Nephron (organoid): ENCODE data around the gene GPR25.

Experiments
- H3K27ac Mint-ChIP-seq, 3 experiments: 2 replicates each; pipeline ENCODE4 v1.8.0; 2020; ENCODE audit warnings: mixed read lengths in 3 of 3, mild to moderate bottlenecking in 2 of 3, moderate library complexity in 1 of 3
- H3K27me3 Mint-ChIP-seq: 2 replicates; pipeline ENCODE4 v1.8.0; 2021; ENCODE audit warnings: low read depth, mild to moderate bottlenecking, moderate library complexity, mixed read lengths
- H3K36me3 Mint-ChIP-seq: 2 replicates; pipeline ENCODE4 v1.8.0; 2020; ENCODE audit warnings: low read depth, mixed read lengths
- H3K4me1 Mint-ChIP-seq: 2 replicates; pipeline ENCODE4 v1.8.0; 2020; ENCODE audit warnings: mixed read lengths
- H3K4me3 Mint-ChIP-seq, 3 experiments: 2 replicates each; pipeline ENCODE4 v1.8.0; 2020; ENCODE audit warnings: mild to moderate bottlenecking in 3 of 3, mixed read lengths in 3 of 3, moderate library complexity in 2 of 3
- H3K9me3 Mint-ChIP-seq: 2 replicates; pipeline ENCODE4 v1.8.0; 2020; ENCODE audit warnings: mixed read lengths
- CTCF ChIP-seq, 3 experiments: fragments of 200-600 bp; sonication (generic); IDR thresholded peaks; one replicate each; pipeline ENCODE4 v1.5.0; 2021; ENCODE audit warnings: antibody characterized with exemption in 3 of 3; ENCODE audit not compliant: unreplicated experiment in 3 of 3

The GPR25 gene

GRCh38 chr1:200873671-200874397 lies 1.1 kb downstream of the GPR25 start:
- peaks cover 16% of the 10 kb centered on the region for H3K27me3 Mint-ChIP-seq
- H3K4me3 Mint-ChIP-seq, result no peak overlapping the region
- no peaks in the 10 kb centered on the region for H3K9me3 Mint-ChIP-seq
- no peaks in the 10 kb centered on the region for H3K36me3 Mint-ChIP-seq
- no peak overlapping the region for H3K27ac Mint-ChIP-seq
- no peak for TF ChIP-seq CTCF (IDR thresholded peaks at IDR 0.05; ENCODE audit: unreplicated experiment in 3 of 3)
- no peaks in the 10 kb centered on the region for H3K4me1 Mint-ChIP-seq

GRCh38 chr1:200874694-200875093 lies 1.9 kb downstream of the GPR25 start:
- Mint-ChIP-seq H3K27me3 (peaks cover 16% of the 10 kb centered on the region), H3K36me3 (no peaks in the 10 kb centered on the region), H3K4me3 (no peak overlapping the region), H3K27ac (no peak overlapping the region), H3K9me3 (no peaks in the 10 kb centered on the region), H3K4me1 (no peaks in the 10 kb centered on the region)
- TF ChIP-seq CTCF (IDR thresholded peaks at IDR 0.05; ENCODE audit: unreplicated experiment in 3 of 3), result no peak

- Mint-ChIP-seq H3K9me3 (no peaks in the 10 kb centered on the region), H3K4me3 (no peak overlapping the region), H3K36me3 (no peaks in the 10 kb centered on the region), H3K27me3 (peaks cover 24% of the 10 kb centered on the region), H3K4me1 (peaks cover 5% of the 10 kb centered on the region), H3K27ac (no peak overlapping the region)
- no peak for TF ChIP-seq CTCF (IDR thresholded peaks at IDR 0.05; ENCODE audit: unreplicated experiment in 3 of 3)
Observed at GRCh38 chr1:200875416-200875815, 2.6 kb downstream of the GPR25 start.

- peaks cover 22% of the 10 kb centered on the region for H3K27me3 Mint-ChIP-seq
- H3K9me3 Mint-ChIP-seq, result no peaks in the 10 kb centered on the region
- no peaks in the 10 kb centered on the region for H3K36me3 Mint-ChIP-seq
- TF ChIP-seq CTCF (IDR thresholded peaks at IDR 0.05; ENCODE audit: unreplicated experiment in 3 of 3), result no peak
- H3K4me3 Mint-ChIP-seq, result no peak overlapping the region
- H3K27ac Mint-ChIP-seq, result no peak overlapping the region
- peaks cover 5% of the 10 kb centered on the region for H3K4me1 Mint-ChIP-seq
Observed at GRCh38 chr1:200877010-200877409, 4.2 kb downstream of the GPR25 start.

GRCh38 chr1:200877839-200878551 lies 5.2 kb downstream of the GPR25 start:
- H3K27ac Mint-ChIP-seq, result no peak overlapping the region

More at GRCh38 chr1:200877839-200878551, 5.2 kb downstream of the GPR25 start:
- no peak for TF ChIP-seq CTCF (IDR thresholded peaks at IDR 0.05; ENCODE audit: unreplicated experiment in 3 of 3)
- Mint-ChIP-seq H3K4me3 (no peak overlapping the region), H3K27me3 (peaks cover 22% of the 10 kb centered on the region), H3K4me1 (peaks cover 5% of the 10 kb centered on the region), H3K9me3 (no peaks in the 10 kb centered on the region), H3K36me3 (no peaks in the 10 kb centered on the region)
